Smooth muscle cell (in vitro differentiated cells): ENCODE results near the gene RNF130. TPM values are rescaled to one million over a fixed set of nuclear protein-coding genes. Genes with fewer than 3 reads are reported as not detected.

ENCODE experiments used
- DNase-seq: peaks from one replicate; lab custom pipeline; 2025; ENCODE audit not compliant: unreplicated experiment; lab: John Stamatoyannopoulos, UW
- H2AFZ ChIP-seq: fragments of 200-600 bp; sonication (generic); 2 replicates; pipeline ENCODE4 v1.6.0; 2016; ENCODE audit warnings: antibody characterized with exemption, low read depth, mild to moderate bottlenecking
- H3F3A ChIP-seq: fragments of 200-600 bp; sonication (generic); 2 replicates; pipeline ENCODE4 v1.6.0; 2017; ENCODE audit warnings: antibody characterized with exemption, low read depth
- H3K27ac ChIP-seq: fragments of 200-600 bp; sonication (generic); 2 replicates; pipeline ENCODE4 v1.5.1; 2016; ENCODE audit warnings: low read depth, mild to moderate bottlenecking
- H3K27me3 ChIP-seq: fragments of 200-600 bp; sonication (generic); 2 replicates; pipeline ENCODE4 v1.6.1; 2016; ENCODE audit warnings: low read depth, mild to moderate bottlenecking
- H3K36me3 ChIP-seq: fragments of 200-600 bp; sonication (generic); 2 replicates; pipeline ENCODE4 v1.5.1; 2016; ENCODE audit warnings: low read depth
- H3K4me1 ChIP-seq: fragments of 200-600 bp; sonication (generic); 2 replicates; pipeline ENCODE4 v1.5.1; 2016; ENCODE audit warnings: low read depth
- H3K4me2 ChIP-seq: fragments of 200-600 bp; sonication (generic); 2 replicates; pipeline ENCODE4 v1.6.0; 2016; ENCODE audit warnings: mild to moderate bottlenecking
- H3K4me3 ChIP-seq: fragments of 200-600 bp; sonication (generic); 2 replicates; pipeline ENCODE4 v1.5.1; 2016; ENCODE audit warnings: mild to moderate bottlenecking
- H3K79me2 ChIP-seq: fragments of 200-600 bp; sonication (generic); 2 replicates; pipeline ENCODE4 v1.6.0; 2016; ENCODE audit warnings: low read depth, mild to moderate bottlenecking
- H3K9ac ChIP-seq: fragments of 200-600 bp; sonication (generic); 2 replicates; pipeline ENCODE4 v1.6.0; 2016; ENCODE audit warnings: low read depth
- H3K9me3 ChIP-seq: fragments of 200-600 bp; sonication (generic); replicated peaks from 2 replicates; pipeline ENCODE4 v1.5.1; 2016; ENCODE audit warnings: low read depth
- H4K20me1 ChIP-seq: fragments of 200-600 bp; sonication (generic); 2 replicates; pipeline ENCODE4 v1.6.0; 2016; ENCODE audit warnings: low read depth
- CTCF ChIP-seq: fragments of 200-600 bp; sonication (generic); IDR thresholded peaks from 2 replicates; pipeline ENCODE4 v1.5.1; 2017; ENCODE audit warnings: borderline replicate concordance, mild to moderate bottlenecking, antibody characterized with exemption; ENCODE audit not compliant: insufficient read depth, poor library complexity, severe bottlenecking
- WGBS: methylation state at CpG from one replicate; pipeline ENCODE4 v1.1.7; 2016; ENCODE audit warnings: low lambda C conversion rate; 5-methylcytosine and 5-hydroxymethylcytosine counted together
- polyA plus RNA-seq: library from polyadenylated mRNA; unstranded; fragments of >200 nt; fragmentation: Nextera tagmentation; extraction: Ambion mirVana; gene quantifications from 2 replicates; pipeline ENCODE4 v1.2.1, GENCODE V29; 2016
- total RNA-seq: library from RNA; depleted of rRNA; stranded (reverse); fragments of >200 nt; gene quantifications from 2 replicates; pipeline ENCODE4 v1.2.3, GENCODE V29; 2014

RNF130 gene
- total and polyA plus RNA-seq, 2 experiments from 2014 or later = 32.4 to 37.5 TPM

DNA sequence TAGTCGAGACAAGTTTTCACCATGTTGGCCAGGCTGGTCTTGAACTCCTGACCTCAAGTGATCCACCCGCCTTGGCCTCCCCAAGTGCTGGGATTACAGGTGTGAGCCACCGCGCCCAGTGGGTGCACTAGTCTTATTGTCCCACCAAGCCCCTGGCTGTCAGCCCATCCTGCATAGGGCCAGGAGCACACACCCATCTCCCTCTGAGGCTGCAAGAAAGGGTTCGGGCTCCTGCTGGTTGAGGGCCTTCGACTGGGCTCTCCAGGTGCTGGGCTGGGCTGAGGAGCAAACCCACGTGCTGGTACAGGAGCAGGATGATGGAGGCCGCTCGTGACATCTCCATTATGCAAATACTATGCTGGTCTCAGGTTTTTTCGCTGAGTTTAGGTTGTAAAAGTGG lies 25.1 kb upstream of the RNF130 start:
- Histone ChIP-seq H3K4me2 (no peak overlapping the region), H4K20me1 (no peaks in the 10 kb centered on the region), H2AFZ (no peak overlapping the region), H3K27me3 (no peaks in the 10 kb centered on the region), H3K27ac (no peak overlapping the region), H3K9ac (no peak overlapping the region), H3K79me2 (no peaks in the 10 kb centered on the region), H3K4me1 (no peaks in the 10 kb centered on the region), H3F3A (no peaks in the 10 kb centered on the region), H3K36me3 (no peaks in the 10 kb centered on the region), H3K4me3 (no peak overlapping the region), H3K9me3 (no peaks in the 10 kb centered on the region)
- DNase-seq = no peak
- TF ChIP-seq CTCF = no peak
- WGBS = 95% methylated on average over 10 of the region's 10 CpGs

- Histone ChIP-seq H3K9ac (no peak overlapping the region), H3K27ac (no peak overlapping the region), H4K20me1 (no peaks in the 10 kb centered on the region), H3K9me3 (no peaks in the 10 kb centered on the region), H3F3A (no peaks in the 10 kb centered on the region), H3K4me1 (no peaks in the 10 kb centered on the region), H3K36me3 (no peaks in the 10 kb centered on the region), H3K4me3 (no peak overlapping the region), H3K4me2 (no peak overlapping the region), H3K79me2 (no peaks in the 10 kb centered on the region), H2AFZ (no peak overlapping the region), H3K27me3 (no peaks in the 10 kb centered on the region)
- TF ChIP-seq CTCF = no peak
- WGBS = 77% methylated on average over 9 of the region's 9 CpGs
- DNase-seq = no peak
Observed at GRCh38 chr5:180095545-180095944, 24.0 kb upstream of the RNF130 start.

- H3K4me1 ChIP-seq = peaks cover 5% of the 10 kb centered on the region
- no peaks in the 10 kb centered on the region for H3K9me3 ChIP-seq
- no peak overlapping the region for H3K4me3 ChIP-seq
- H3K9ac ChIP-seq = no peak overlapping the region
- WGBS = 54% methylated on average over 9 of the region's 9 CpGs
- DNase-seq = no peak
- H3K27me3 ChIP-seq = no peaks in the 10 kb centered on the region
- H3K4me2 ChIP-seq = no peak overlapping the region
- H3K36me3 ChIP-seq = no peaks in the 10 kb centered on the region
- H3F3A ChIP-seq = no peaks in the 10 kb centered on the region
- H3K79me2 ChIP-seq = no peaks in the 10 kb centered on the region
- H3K27ac ChIP-seq = no peak overlapping the region
- no peak for TF ChIP-seq CTCF
- H4K20me1 ChIP-seq = no peaks in the 10 kb centered on the region
- H2AFZ ChIP-seq = peak overlapping the region; percentile 54
Observed at GRCh38 chr5:180093651-180094382, 22.3 kb upstream of the RNF130 start.

DNA sequence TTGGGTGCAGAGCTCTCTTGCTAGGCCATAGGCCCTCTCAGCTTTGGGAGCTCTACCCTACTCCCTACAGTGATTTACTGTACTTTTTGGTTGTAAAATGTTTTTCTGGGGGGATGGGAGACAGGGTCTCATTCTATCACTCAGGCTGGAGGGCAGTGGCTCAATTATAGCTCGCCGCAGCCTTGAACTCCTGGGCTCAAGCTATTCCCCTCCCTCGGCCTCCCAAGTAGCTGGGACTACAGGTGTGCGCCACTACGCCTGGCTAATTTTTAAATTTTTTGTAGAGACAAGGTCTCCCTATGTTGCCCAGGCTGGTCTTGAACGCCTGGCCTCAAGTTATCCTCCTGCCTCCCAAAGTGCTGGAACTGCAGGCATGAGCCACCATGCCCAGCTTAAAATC lies 21.7 kb upstream of the RNF130 start:
- H3K79me2 ChIP-seq = no peaks in the 10 kb centered on the region
- H3K36me3 ChIP-seq = no peaks in the 10 kb centered on the region
- WGBS = 85% methylated on average over 6 of the region's 6 CpGs
- no peak for TF ChIP-seq CTCF
- DNase-seq = no peak
- no peak overlapping the region for H2AFZ ChIP-seq
- H4K20me1 ChIP-seq = no peaks in the 10 kb centered on the region
- no peak overlapping the region for H3K9ac ChIP-seq
- H3K27me3 ChIP-seq = no peaks in the 10 kb centered on the region
- H3F3A ChIP-seq = no peaks in the 10 kb centered on the region
- peaks cover 5% of the 10 kb centered on the region for H3K4me1 ChIP-seq
- no peaks in the 10 kb centered on the region for H3K9me3 ChIP-seq
- H3K27ac ChIP-seq = no peak overlapping the region
- no peak overlapping the region for H3K4me2 ChIP-seq
- no peak overlapping the region for H3K4me3 ChIP-seq
